KG1 (cell line): ENCODE data around the gene HLA-DPA1.
"Not testable (repeated sequence)": the region's sequence is repeated elsewhere in the genome, so short reads cannot be mapped to it uniquely, and the experiment has no call there.

Experiments
- DNase-seq: peaks from one replicate; lab custom pipeline; 2025; lab: John Stamatoyannopoulos, UW

Gene HLA-DPA1

DNA sequence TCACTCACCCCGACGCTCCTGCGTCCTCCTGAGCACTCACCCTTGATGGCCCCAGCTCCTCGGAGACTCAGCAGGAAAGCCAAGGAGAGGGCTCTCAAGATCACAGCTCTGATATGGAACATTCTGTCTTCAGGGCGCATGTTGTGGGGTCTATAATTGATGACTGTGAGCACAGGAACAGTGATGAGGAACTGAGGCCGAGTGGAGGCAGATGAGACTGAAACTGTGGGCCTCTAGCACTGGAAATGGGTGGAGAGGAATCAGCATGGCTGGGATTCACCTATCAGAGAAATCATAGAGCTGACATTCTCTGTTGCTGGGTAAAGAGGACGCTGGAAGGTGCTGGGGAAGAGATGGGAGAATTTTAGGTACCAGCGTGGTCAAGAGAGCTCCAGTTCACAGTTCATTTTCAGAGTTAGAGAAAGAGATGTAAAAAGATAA lies at the start of gene HLA-DPA1:
Gene HLA-DPA1, minus strand, starts transcription at position 219 of the 441 bp plus-strand sequence.
- peak; percentile 77 for DNase-seq

DNA sequence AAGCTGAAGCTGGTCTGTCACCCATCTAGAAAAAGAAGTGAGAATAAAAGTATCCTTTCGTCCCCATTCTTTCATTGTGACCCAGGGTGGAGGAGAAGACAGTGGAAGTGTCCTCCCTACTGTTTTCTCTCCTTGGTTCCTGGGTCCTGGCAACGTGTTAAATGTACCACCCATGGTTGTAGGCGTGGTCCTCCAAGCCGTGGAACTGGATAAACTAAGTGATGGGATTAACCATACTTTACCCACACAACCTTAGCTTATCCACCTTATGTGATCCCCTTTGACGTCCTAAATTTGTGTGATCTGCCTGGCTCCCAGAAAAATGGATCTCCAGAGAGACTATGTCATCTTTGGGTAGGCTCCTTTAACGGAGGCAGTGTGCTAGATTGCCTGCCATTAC lies 49.7 kb upstream of the HLA-DPA1 start:
- DNase-seq: no peak

DNA sequence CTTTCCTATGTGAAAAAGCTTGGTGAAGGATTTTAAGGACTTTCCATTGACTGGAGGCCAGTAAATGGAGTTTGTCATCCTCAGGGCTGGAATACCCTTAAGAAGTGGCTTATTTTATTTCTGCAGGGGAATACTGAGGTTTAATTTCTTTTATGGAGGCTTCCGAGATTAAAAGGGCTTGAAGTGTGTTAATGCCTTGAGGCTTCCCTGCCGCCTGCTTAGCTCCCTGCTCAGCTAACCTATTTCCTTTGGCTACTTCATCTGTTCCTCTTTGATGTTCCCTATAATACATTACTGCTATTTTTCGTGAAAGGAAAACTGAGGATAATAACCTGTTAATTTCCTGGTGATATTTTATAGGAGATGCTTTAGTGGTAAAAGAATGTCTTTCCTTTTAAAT lies 46.6 kb upstream of the HLA-DPA1 start:
- no peak for DNase-seq

DNA sequence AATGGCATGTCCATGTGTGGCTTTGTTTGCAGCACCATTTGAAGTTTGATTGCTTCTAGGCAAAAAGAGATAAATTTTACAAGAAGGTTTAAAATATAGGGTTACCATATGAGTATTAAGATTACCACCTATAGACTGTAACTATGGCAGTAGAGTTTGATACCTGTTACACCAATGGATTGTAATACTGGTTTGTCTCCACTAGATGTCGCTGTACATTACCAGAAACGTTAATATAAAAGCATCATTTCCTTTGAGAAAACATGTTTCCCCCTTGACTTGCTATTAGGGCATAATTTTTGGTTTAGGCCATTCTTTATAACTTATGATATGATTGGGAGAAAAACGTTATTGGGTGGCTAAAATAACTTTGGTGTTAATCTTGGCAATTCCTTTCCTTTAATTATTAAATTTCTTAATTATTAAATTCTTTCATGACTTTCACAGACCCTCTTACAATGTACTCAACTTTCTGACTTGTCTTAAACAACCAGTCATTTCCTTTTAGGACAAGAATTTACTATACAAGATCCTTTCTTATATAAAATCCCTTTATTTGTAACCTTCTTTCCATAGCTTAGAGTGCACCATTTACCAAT lies 45.2 kb upstream of the HLA-DPA1 start:
- DNase-seq: peak; percentile 50

DNA sequence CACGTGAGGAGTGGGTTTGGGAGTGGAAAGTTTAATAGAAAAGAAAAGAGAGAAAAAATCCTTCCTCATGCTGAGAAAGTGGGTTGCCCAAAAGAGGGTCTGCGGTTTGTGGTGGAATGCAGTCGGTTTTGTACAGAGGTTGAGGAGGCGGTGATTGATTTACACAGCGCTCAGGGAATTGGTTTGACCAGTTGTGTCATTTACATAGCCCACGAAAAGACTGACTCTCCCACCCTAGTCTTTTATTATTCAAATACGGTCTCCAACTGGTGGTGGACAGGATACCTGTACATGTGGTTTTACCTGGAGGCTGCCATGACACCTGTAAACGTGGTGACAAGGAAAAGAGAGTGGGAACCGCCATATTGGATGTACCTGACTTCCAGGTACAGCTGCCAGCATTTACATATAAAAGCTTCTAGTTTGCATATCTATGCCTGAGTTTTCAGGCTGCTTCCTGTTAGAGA lies 44.4 kb upstream of the HLA-DPA1 start:
- no peak for DNase-seq

DNA sequence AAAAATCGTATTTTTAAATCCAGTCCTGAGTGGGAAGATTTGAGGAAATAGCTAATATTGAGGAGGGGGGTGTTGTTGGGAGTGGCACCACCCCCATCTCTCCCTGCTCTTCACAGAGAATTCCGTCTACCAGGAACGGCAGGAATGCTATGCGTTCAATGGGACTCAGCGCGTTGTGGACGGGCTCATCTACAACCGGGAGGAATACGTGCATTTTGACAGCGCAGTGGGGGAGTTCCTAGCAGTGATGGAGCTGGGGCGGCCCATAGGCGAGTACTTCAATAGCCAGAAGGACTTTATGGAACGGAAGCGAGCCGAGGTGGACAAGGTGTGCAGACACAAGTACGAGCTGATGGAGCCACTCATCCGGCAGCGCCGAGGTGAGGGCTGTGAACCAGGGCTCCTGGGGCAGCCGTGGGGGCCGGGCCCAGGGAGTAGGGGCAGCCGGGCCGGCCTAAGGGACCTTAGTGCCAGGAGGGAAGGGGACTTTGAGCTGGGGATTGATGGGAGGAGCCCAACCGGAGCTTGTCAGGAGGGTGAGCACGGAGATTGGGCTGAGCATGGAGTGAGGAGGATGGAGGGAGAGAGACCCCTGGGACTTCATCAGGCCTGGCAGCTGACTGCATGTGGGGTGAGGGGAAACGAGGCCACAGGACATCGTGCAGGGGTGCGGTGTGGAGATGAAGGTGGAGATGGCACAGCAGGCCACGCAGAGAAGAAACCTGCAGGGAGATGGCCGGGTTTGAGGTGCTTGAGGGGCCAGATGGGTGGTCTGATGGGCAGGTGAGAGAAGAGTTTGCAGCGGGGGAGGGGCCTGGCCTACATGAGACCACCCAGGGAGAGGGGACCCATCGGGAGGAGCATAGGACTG lies 43.6 kb upstream of the HLA-DPA1 start:
- DNase-seq: no peak

DNA sequence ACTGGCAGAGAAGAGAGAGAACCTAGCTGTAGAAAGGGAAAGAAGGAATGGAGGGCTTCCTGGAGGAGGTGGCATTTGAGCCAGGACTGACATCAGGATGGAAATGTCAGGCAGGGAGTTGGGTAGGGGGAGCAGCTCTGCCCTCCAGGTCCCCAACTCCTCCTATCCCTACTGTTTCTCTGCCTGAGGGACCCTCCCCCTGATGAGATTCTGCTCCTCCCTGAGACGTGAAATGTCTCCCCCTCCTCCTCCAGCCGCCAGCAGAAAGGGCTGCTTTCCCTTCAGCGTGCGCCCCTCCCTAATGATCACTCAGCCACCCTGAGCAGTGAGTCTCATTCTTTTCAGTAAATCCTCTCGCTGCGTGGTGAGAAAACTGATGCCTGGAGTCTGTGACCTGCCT lies 43.0 kb upstream of the HLA-DPA1 start:
- no peak for DNase-seq

DNA sequence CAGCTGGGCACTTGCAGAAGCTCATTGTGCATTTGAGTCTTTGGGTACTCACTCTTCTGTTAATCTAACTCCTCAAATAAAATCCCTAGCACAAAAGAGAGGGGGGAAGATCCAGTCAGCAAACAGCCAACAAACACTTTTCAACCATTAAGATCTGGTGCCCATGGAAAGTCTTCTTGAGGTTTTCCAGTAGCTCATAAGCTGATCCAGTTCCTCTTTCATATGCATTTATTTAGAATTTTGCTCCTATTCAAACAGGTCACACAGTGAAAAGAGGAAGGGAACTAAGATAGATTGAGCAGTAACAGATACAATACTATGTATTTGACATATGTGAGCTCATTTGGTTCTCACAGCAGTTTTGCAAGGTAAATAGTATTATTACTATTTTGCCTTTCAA lies 41.0 kb upstream of the HLA-DPA1 start:
- no peak for DNase-seq

DNA sequence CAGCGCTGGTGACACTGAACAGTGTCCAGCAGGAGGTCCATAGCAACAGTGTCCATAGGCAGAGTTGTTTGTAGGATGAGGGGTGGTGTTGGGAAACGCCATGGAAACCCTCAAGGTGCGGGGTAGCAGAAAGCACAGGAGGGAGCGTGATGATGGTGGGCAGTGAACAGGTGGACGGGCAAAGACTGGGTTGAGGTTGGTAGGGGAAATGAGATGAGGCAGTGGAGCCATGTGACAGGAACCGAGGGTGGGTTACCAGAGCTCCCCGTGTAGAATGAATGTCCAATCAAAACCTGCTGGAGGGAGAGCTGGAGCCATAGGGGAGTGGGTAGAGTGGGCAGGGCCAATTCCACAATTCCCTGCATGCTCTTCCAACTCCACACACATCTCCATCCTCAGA lies 40.3 kb upstream of the HLA-DPA1 start:
- no peak for DNase-seq

DNA sequence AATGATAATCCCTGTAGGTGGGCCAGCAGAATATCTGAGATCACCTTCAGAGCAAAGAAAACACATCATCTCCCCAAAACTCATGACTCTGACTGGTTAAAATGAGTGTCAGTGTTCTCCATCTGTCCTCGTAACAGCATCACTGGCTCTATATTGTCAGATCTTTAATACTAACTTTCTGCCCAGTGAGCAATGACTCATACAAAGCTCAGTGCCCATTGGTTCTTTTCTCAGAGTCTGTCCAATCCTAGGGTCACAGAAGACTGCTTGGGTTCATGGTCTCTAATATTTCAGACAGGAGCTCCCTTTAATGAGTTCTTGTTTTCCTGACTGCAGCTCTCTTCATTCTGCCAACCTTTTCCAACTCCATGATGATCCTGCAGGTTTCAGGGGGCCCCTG lies 38.7 kb upstream of the HLA-DPA1 start:
- no peak for DNase-seq

DNA sequence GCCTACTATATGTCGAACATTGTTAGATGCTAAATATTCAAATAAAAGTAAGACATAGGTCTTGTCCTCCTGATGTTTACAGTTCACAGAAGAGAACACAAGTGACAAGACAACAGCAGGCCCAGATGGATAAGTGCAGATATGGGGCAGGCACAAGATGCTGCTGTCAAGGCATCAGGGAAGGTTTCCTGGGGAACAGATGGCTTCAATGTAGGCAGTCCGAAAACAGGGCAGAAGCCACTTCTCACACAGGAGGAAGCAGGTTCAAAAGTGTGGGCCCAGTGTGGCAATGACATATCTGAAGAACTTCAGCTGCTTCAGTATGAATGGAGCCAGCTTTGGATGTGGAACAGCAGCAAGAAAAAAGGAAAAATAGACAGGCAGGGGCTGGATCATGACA lies 34.9 kb upstream of the HLA-DPA1 start:
- no peak for DNase-seq

DNA sequence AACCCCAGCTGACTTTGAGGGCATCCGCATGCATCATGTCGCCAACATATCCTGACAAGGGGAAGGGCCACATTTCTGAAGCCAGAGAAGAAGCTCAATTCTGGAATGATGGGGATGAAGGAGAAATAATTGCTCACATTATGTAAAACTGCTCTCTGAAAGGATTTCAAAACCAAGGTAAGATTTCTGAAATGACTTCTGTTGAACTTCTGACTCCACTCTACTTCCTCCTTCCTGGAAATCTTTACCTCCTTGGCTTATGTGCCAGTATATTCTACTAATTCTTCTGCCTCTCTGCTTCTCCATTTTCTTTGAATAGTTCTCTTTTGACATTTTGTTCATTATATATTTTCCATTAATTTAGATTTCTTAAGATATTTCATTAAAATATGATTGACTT lies 34.2 kb upstream of the HLA-DPA1 start:
- DNase-seq: no peak

DNA sequence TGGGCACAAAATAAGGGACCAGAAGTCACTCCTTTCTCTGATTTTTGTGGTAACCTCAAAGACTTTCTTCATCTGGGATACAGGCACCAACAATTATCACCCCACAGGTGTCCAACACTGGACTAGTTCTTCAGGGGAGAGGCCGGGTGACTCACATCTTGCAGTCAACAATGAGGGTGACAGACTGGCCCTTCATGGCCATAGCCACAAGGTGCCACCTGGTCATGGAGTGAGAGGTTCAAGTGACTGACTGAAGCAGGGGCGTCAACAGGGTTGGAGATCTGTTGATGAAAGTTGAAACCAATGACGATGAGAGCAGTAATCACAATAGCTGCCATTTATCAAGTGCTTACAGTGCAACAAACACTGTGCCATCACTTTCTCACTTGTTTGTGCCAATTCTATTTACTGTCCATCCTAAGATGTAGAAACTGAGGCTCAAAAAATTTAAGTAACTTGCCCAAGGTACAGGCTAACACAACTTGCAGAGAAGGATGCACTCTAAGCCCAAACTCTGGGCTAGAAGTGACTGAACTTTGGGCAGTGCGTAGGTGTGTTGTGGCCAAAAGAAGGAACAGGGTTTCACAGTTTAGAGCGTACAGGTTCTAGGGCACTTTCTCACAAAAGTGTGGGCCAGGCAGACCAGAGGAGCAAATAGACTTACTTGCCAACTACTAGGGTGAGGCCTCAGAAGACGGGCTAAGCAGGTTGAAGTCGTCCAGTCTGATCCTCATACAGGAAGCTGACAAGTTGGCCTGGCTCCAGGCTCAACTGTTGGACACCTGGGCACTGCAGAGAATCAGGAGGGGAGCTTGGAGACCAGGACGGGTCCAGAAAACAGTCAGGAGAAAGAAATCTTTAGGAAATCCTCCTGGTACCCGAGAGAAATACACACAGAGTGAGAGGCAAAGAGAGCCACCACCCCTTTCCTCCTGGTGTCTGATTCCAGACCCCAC lies 32.7 kb upstream of the HLA-DPA1 start:
- DNase-seq: no peak

DNA sequence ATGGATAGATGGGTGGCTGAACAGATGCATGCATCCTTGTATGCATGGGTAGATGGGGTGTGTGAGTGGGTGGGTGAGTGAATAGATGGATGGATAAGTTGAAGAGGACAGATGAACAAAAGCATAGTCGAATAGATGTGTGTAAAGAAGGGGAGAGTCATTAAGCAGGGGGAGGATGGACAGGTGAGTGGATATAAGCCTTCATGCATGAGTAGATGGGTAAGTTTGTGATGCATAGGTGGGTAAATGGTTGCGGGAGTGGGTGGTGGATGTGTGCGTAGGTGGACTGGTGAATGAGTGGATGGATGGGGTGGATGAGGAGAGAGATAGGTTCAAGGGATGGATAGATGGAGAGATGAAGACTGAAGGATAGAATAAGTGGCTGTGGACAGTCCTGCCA lies 31.9 kb upstream of the HLA-DPA1 start:
- DNase-seq: no peak

DNA sequence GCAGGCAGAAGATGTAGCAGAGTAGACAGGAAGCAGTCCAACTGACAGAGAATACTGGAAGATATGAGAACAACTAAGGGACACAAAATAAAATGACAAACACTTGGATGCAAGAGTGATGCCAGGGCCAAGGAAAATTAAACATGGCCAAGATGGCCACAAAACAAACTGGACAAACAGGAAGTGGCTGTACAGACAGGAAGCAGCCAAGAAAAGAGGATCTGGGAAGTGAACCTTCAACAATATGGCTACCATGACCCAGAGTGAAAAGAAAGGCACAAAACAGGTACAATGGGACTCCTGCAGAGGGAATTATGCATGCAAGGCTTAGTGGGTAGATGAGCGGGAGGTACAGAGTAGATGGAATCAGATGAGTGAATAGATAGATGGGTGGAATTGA lies 31.4 kb upstream of the HLA-DPA1 start:
- no peak for DNase-seq

DNA sequence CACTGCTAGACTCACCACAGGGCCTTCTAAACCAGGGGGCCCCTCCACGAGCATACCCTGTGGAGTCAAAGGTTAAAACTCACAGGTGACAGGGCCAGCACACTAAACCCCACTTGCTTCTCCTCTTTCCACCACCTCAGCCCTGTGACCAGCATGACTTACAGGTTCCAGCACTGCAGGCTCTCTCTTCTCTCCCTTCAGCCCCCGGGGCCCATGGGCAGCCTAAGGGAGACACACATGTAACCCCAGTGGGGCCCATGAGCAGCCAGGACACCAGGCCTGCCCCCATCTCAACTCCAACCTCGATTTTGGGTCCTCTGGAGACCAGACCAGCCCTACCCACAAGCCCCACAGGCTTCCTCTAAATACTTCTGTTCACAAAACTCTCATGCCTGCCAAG lies 30.3 kb upstream of the HLA-DPA1 start:
- no peak for DNase-seq

DNA sequence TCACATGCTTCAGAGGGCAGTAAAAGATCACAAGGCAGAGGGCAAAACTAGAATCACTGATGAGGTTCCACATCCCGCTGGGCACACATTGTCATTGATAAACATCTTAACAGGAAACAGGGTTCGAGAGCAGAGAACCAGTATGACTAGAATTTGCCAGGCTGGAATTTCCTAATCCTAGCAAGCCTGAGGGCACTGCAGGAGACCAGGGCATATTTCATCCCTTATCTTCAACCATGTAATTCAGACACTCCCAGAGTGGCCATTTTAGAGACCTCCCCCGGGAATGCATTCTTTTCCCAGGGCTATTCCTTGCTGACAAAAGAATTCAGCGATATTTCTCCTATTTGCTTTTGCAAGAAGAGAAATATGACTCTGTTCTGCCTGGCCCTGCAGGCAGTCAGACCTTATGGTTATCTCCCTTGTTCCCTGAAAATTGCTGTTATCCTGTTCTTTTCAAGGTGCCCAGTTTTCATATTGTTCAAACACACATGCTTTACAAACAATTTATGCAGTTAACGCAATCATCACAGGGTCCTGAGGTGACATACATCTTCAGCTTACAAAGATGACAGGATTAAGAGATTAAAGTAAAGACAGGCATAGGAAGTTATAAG lies 27.8 kb upstream of the HLA-DPA1 start:
- not testable (repeated sequence) for DNase-seq

DNA sequence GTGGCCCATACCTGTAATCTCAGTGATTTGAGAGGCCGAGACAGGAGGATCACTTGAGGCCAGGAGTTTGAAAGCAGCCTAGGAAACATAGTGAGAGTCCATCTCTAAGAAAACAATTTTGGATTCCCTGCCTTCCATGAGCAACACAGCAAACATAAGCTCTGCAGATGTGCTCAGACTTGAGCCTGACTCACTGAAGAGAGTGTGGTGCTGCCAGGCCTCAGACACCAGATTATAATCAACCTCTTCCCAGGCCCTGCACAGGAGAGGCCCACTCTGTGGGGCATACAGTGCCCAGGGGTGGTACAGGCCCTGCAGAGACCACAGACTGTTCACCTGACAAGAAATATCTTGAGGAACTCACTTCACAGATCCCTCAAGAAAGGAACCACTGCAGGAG lies 22.2 kb upstream of the HLA-DPA1 start:
- DNase-seq: no peak

DNA sequence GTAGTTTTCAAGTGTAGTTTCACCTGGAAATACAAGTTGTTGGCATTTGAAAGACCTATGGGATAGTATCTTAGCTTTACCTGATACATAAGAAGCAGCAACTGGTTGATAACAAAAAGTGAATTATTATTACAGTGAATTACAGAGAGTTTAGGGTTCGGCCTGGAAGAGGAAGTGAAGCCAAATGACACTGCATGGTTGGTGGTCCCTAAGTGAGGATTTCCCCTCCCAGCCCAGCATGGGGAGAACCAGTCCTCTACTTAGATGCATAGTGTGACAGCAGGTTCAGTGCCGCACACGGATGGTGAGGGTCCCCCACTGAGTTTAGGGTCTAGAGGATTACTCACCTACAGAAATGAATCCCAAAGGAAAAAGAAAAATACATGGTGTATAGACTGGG lies 20.4 kb upstream of the HLA-DPA1 start:
- DNase-seq: no peak

DNA sequence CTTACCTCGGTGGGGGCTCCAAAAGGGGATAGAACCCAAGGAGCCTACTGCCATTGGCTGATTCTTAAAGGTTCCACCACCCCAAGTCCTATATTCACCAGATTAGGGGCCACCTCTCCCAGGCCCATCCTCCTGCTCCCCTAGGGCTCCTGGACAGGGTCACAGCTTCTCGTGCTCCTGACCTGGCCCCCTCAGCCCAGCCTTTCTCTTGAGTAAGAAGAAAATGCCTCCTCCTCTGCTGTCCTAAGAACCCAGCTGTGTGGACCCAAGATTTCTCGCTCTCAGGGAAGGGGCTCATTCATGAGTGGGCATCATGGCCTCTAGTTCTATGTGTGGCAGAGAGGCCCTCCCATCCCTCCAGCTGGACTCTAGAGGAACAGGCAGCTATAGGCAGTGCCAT lies 18.9 kb upstream of the HLA-DPA1 start:
- DNase-seq: no peak

DNA sequence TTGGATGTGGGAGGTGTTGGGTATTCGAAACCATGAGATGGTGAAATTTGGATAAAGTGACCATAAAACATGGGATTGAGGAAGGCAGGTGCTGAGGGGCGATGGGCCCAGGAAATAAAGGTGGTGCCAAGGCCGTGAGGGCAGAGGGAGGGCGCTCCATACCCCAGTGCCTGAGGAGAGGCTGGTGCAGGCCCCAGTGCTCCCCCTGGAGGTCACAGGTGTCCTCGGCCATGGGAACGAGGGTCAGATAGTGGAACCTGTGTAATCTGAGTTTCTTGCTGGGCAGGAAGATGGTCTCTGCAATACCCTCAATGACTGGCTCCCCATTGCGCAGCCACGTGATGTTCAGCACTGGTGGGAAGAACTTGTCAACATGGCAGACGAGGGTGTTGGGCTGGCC lies 18.5 kb upstream of the HLA-DPA1 start:
- no peak for DNase-seq
